TTC549 (cell line): ENCODE measurements around the gene CD93.

ENCODE experiments used
- FAIRE-seq: peaks from 2 replicates; lab custom pipeline; 2012; peaks lifted over from hg19 to GRCh38; lab: Jason Lieb, UNC

CD93 gene

DNA sequence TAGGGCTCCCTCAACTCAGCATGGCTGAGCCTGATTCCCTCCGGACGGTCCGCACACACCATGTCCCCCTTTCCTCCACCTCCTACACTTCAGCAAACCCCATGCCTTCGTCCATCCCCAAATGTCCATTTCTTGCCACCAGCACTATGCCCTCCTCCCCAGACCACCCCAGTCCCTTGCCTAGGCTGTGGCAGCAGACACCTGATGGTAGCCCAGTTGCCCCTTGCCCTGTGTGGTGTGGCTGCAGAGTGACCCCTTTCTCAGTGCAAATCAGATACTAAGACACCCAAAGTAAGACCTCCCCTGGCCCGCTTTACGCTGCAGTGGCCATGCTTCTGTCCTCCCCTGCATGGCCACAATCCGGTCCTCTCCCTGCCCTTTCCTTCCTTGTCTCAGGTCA is 34.1 kb upstream of the CD93 start:
- no peak for FAIRE-seq

DNA sequence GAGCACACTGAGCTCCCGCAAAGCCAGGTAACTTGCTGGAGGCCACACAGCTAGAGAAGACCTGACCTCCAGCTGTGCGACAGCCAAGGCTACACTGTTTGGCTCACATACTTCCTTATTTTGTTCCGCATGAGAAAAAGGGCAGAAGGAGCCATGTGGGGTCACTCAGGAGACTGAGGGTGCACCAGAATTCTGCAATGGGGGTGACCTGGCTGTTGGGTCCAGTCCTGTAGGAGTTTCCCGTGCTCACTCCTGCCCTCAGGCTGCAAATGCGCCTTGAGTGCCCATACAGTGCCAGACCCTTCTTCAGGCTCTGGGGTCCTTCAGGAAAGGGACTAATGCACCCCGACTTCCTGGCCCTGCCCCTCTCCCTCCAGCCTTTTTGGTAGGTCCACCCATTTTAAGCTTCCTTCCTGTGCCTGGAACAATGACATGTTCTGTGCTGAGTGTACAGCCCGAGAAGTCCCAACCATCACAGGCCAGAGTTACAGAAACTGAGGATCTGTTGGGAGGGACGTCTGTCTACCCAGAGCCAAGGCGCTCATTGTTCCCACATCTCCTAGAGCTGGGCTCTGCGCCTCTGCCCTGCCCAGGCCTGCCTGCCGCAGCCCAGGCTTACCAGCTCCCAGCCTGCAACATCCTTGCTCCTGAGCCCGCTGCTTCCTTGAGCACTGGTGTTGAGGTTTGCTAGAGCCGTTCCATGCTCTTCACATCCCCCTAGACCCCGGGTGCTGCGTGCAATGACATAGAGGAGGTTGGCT is 33.5 kb upstream of the CD93 start:
- no peak for FAIRE-seq

DNA sequence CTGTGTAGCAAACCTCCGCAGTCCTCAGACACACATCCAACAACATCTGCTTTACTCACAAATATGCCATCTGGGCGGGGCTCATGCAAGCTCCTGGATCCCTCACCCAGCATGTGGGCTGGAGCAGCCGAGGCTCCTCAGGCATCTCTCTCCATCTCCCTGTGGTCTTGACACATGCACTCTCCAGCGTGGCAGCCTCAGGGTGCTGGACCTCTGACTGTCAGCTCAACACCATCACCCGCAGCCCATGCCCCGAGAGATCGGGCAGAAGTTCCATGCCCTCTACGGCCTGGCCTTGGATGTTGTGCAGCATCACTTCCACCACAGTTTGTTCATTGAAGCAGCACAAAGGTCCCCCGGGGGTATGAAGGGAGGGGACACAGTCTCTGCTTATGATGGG is 32.6 kb upstream of the CD93 start:
- FAIRE-seq, result no peak

DNA sequence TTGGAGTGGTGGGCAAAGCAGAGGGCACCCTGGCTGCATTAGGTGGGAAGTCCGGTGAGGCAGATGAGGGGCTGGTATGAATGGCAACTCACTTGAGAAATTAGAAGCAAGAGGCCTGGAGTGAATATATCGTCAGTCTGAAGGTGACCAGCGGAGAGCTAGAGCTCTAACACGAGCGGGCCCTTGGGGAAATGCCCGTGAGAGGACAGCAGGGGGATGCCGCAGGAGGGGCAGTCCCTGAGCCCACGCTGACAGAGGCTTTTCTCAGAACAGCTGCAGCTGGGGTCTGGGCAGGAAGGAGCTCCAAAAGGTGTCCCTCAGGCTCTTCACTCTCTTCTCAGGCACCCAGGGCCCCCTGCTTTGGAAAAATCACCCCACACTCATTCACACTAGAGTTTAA is 32.0 kb upstream of the CD93 start:
- no peak for FAIRE-seq

DNA sequence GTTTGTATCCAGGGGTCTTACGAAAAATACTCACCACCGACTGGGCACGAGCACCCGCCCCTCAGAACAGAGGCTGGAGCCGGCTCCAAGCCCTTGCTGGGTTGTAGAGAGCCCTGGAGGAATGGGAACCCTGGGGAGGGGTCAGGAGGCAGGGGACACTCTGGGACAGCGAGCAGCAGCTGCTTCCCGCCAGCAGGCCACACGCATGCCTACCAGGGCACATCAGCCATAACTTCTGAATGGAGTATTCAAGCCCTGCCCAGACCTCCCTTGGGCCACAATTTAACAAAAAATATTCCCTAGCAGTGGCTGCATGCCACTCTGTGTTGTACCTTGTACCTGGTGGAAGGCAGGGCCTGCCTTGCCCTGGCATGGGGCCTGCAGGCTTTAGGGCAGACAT is 31.6 kb upstream of the CD93 start:
- FAIRE-seq, result no peak

DNA sequence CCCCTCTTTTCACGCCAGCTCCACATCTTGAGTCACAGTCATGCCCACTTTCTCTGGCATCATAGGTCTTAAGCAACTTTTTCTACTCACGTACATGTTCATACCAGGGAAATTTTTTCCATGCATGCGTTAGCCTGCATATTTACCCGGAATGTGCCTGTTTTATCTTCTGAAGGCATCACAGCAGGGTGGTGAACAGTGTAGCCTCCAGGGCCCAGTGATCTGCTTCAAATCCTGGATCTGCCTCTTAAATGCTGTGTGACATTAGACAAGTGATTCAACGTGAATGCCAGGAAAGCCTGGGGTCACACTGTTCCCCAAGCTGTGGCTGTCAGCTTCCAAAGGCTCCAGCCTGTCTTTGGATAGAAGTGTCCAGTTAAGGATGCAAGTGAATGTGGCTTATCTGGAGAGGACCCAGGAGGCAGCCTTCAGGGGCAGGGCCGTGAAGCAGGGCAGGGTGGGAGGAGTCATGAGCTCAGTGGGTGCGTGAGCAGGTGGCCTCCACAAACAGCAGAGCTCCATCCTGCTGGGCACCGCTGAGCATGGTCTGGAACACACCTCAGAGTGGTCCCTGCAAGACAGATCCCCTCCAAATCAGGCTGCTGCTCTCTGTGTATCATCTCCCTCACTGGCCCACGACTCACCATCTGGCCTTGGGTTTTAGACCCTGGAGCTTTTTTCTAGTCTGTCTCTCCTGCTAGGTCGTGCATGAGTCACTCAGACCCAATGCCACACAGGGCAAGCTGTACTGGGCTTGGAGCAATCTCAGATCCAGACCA is 30.4 kb upstream of the CD93 start:
- FAIRE-seq, result no peak

DNA sequence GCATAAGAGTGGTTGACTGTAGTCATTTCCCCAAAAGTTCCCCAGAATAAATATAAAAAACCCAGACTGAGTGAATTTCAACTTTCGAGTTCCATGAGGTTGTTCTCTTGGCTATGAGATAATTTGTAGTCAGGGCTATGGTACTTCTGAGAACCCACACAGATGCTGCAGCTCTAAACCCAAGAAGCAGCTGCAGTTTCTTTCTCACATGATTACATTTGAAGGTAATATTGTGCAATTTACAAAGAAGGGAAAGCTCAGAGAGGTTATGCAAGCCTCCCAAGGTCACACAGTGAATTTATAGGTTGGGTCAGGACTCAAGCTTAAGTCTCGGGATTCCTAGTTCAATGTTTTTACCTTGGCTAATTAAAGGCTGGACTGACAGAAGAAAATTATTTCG is 29.7 kb upstream of the CD93 start:
- no peak for FAIRE-seq

DNA sequence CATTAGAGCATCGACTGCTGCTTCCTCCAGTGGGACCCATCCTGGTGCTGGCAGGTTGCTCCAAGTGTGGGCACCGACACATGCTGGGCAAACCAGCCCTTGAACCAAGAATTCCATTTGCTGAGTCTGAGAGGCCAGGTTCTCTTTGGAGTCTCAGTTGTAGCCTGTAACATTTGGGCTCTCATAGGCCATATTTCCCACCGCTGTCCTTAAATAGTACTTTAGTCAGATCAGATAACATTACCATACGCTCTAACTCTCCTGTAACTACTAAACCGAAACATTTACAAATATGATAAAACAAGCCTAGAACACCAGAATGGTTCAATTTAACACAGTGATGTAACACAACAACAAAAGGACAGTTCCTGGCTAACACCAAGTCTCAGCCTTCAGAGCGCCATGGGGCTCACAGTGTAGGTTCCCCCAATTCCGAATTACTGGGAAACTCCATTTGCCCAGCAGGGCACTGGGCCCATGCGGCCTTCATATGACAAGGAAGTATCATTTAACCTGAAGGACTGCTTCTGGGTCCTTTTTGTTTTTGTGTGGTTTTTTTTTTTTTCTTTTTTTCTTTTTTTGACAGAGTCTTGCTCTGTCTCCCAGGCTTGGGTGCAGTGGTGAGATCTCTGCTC is 28.4 kb upstream of the CD93 start:
- no peak for FAIRE-seq

DNA sequence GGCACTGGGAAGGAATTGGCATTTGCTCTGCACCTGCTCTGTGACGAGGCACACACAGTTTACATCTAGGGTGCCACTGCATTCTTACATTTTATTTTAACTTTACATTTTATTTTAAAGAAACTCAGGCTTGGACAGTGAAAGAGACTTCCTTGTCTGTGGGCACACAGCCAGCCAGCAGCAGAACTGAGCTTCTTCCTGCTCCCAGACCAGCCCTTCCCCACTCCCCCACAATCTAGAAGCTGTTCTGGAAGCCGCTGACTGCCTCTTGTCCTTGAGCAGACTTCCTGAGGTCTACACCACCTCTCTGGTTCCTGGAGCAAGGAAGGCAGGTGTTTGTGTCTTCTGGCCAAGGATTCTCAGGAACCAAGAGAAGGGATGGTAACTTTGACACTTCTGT is 27.9 kb upstream of the CD93 start:
- FAIRE-seq, result no peak

DNA sequence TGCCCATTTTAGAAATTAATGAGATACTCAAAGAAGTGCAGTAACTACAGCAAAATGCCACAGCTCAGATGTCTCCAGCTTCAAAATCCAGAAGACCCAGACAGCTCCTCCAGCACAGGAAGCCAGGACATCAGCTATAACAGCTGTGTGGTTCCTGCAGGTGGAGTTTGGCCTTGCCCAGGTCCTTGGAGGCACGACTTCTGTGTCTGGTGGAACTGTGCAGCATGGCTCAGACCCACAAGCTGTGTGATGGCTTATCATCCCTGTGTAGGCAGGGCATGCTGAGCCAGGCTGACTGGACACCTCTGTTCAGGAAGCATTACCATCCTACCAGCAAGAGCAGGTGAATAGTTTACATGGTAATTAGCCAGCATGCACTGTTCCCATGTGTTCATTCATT is 26.5 kb upstream of the CD93 start:
- FAIRE-seq, result no peak

DNA sequence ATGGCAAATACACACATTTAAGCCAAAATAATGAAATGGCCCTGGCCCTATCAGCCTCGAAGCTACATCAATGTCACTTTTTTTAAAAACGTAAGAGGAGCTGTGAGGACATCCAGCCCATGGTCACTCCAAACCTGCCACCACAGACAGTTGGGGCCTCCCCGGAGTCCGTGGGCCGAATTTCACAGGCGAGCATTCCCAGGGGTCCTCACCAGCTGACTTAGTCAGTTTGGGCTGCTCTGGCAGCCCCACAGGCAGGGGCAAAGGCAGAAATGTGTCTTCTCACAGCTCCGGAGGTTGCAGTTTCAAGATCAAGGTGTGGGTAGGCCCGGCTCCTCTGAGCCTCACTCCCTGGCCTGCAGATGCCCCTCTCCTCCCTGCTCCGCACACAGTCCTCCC is 25.8 kb upstream of the CD93 start:
- FAIRE-seq, result no peak

DNA sequence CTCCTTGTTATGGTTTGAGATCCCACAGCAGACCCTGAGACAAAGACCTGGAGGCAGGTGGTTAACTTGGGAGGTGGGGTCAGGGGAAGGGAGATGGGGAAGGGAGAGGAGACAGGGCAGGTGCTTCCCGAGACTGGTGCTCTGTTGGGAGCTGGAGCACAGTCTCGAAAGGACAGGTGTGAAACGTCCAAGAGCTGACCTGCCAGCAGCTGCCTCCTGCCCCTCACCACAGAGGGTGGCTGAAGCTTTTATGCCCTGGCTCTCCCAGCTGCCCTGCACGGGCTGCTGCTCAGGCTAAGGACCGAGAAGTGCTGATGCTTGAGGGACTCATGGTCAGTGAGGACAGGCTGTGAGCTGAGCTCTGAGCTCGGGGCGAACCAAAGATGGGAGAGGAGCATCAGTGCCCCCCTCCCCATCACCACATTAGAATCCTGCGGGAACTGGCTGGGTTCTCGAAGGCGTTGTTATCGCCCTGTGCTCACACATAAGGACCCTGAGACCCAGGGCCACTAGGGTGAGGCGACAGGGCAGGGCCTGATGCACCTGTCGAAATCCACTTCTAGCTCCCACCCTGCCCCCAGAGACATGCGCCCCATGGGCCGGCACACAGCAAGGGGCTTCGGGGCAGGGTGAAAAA is 25.3 kb upstream of the CD93 start:
- FAIRE-seq, result no peak

DNA sequence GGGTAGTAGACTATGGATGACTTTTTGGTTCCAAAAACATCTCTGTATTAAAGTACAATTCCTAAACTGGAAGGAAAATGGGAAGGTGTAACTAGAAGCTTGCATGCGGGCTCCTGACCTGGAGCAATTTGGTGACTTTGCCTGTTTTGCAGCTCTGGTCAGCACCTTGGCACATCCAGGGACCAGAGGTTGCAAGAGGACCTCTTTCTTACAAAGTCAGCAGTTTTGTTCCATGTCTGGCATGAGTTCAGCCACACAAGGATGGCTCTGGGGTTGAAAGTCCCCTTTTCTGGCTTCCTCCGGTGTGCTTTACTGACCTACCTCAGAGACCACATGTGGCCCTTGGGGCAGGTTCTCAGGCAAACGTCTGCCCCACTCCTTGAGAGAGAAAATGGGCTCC is 22.7 kb upstream of the CD93 start:
- no peak for FAIRE-seq

DNA sequence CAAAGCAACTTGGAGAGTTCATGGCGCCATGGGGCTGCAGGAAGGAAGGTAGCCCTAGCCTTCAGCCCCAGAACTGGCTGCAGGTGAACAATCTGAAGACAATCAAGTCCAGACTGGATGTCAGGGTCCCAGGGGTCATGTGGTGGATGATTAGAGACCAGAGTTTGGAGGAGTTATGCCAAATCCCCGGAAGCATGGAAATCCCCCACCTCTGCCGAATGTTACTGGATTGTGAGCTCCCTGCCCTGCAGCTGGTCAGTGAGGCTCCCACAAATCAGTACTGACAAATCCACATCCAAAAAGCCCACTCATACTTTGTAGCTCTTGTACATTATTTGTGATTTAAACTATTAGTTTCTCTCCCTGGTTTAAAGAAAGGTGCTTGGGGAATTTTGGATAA is 21.3 kb upstream of the CD93 start:
- FAIRE-seq, result no peak

DNA sequence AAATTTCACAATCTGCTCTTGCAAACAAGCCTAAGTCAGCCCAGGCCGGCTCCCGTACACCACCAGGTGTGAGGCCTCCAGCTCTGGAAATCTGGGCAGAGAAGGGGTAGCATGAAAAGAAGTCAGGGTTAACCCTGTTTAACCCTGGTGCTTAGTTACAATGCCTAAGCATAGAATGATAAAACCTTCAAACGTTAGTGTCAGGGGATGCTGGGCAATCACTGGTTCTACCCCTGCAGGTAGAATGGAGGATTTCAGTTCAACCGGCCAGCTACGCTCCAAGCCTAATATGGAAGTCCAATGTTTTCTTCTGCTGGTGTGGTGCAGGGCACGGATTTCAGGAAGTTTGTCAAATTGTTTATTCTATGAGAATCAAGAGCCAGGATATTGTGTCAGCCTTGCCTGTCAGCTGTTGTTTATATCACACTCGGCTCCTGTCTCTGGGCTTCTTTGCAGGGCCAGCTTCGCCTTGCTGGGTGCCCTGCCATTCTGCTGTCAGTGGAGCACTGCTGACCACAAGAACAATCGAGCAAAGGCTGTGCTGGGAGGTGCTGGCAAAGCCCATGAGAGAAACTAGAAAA is 20.2 kb upstream of the CD93 start:
- no peak for FAIRE-seq

DNA sequence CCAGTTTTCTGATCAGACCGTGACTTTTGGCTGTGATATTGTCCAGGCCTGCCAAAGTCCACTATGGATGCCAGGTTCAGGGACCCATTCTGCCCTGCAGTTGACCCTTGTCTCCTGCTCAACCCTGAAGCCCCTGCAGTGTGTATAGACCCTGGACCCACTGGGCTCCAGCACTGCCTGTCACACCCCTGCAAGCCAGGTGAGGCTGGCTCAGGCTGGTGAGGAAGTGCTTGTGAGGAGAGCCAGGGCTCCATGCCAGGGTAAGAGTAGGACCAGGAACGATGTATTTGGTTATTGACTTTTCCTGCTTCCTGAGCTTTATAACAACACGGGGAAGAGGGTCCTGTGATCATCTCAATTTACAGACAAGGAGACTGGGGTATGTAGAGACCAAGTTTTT is 19.1 kb upstream of the CD93 start:
- FAIRE-seq, result no peak

DNA sequence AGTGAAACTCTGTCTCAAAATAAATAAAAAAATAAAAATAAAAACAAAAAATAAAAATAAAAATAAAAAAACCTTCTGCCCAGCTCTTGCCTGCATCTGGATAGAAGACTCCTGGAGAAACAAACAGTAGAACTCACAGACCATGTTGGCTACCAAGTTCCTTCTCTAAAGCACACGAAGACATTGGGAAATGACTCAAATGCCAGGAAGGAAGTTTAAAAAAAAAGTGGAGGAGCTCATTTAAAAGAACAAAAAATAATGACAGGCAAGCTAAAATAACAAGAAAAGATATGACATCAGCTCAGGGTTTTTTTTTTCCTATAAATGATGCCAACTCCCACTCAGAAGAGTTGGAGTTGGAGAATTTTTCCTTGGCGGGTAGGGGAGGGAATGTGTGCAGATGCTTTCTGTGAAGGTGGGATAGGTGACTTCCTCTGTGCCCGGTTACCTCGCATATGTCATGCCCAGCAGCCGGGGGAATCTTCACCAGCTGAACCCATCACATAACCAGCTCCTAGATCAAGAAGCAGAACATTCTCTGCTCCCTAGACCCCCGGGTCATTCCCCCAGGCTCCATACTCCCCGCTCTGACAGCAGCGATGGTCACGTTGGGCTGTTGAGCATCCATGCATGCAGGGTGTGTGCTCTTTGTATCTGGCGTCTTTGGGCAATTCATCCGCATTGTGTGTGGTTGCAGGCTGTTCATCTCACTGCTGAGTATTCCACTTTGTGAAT is 17.3 kb upstream of the CD93 start:
- FAIRE-seq, result no peak

DNA sequence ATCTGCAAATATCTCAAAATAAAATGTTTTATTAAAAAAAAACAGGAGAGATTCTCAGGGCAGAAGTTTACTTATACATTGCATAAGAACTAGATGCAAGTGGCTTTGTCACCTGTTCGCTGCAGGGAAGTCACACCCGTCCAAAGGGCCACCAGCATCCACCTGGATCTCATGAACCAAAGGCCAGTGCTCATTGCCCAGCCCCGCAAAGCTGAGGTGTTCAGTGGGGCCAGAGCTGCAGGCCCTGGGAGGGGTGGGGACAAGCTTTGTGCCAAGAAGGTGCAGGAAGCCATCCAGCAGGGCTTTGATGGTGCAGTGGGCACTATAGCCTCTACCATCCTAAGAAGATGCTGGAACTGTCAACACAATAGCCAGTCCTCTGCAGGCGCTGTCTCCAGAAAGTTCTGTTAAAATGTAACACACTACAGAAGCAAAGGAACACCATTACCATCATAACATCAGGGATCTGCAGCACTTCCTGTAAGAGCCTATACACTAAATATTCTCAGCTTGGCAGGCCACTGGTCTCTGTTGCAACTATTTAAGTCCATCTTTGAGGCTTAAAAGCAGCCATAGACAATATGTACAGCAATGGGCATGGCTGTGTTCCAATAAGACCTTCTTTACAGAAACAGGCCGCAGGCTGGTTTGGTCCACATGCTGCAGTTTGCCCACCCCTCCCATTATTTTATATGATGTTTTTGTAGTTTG is 15.7 kb upstream of the CD93 start:
- FAIRE-seq, result no peak

DNA sequence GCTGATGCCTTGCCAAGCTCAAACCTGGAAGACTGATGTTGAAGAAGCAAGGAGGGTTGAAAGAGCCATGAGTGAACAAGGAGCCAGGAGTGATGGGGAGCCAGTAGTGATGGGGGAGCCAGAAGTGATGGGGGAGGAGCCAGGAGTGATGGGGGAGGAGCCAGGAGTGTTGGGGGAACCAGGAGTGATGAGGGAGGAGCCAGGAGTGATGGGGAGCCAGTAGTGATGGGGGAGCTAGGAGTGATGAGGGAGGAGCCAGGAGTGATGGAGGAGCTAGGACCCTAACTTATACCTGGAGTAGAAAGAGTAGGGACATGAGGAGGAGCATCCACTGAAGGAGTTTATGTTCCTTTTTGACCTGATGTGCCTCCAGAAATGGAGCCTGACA is 14.6 kb upstream of the CD93 start:
- no peak for FAIRE-seq

DNA sequence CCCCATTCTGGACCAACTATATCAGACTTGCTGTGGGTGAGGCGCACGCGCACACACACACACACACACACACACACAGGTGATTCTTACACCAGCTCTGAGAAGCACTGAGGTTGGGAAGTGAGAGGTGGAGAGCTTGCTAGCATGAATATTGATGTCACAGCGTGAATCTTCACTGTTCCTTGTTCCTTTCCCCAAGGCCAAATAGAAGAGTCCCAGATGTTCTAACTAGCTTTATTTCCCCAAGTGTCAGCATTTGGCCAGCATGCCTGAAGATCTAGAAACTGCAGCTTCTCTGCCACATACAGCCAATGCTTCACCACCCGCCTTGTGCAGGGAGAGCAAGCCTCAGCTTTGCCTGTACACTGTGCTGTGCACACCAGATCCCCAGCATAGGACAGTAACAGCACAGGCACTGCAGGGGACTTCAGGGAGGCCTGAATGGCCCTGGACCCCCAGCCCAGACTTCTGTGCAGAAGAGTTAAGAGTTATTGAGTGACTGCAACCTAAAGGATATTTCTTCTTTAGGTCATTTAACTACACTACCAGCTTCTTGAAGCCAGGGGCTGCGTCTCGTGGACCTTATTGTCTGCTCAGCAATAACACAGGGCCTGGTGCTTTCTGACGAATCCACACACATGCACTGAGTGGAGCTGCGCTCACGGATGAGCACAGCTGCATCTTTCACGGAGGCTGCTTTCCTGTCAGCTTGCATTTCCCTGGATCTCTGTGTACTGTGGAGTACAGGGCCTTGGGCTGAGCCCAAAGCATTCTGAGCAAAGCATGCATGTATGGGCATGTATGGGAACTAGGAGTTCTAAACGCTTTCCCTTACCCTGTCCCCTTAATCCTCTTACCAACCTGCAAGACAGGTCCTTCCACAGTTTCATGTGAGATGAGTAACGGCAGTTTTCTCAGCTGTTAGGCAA is 13.9 kb upstream of the CD93 start:
- FAIRE-seq, result no peak
